NCI-H748 (cell line): ENCODE measurements around the gene NDST1.
A peak's percentile ranks its signal among the peaks of the same experiment; 100 is the strongest.
"Not testable (repeated sequence)": the region's sequence is repeated elsewhere in the genome, so short reads cannot be mapped to it uniquely, and the experiment has no call there.

Experiments used
- DNase-seq: peaks from one replicate; lab custom pipeline; 2025; ENCODE audit not compliant: unreplicated experiment; lab: John Stamatoyannopoulos, UW

The NDST1 gene

GRCh38 chr5:150505816-150506215 is 2.1 kb upstream of the NDST1 start:
- DNase-seq: no peak

DNA sequence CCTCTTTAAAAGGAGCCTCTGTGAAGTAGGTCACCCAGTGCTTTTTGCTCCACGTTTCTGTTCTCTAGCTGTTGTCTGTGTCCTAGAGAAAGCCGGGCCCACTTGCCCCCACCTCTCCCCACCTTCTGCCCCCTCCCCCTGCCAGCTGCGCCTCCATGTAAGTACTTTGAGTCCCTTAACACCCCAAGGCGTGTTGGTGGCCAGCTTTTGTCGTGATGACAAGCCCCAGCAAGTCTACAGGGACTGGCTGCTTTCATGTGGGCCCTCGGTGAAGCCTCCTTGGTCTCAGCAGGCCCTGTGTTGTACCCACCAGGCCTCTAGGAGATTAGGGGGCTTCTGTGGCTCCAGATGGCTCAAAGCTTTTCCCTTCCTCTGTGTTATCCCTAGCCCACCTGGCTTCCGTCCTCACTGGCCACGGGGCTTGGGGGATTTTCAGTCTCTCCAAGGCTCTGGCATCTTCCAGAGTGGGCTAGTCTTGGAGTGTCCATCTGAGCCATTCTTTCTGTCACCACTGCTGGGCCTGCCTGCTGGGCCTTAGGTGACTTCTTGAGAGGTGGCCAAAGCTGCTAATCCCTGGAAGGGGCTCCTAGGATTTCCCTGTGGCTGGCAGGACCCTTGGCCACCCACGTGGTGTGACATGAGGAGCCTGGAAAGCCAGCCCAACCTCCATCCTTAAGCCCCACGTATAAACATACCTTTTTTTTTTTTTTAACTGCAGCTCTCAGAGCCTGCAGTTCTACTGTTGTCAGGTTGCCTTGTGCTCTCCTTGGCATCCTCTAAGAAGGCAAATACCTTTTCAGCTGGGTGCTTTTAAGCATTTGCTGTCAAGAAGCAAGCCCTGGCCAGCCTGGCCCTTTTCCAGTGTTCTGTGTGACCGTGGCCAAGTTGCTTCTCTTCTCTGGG is 1.1 kb upstream of the NDST1 start:
- DNase-seq: no peak

DNA sequence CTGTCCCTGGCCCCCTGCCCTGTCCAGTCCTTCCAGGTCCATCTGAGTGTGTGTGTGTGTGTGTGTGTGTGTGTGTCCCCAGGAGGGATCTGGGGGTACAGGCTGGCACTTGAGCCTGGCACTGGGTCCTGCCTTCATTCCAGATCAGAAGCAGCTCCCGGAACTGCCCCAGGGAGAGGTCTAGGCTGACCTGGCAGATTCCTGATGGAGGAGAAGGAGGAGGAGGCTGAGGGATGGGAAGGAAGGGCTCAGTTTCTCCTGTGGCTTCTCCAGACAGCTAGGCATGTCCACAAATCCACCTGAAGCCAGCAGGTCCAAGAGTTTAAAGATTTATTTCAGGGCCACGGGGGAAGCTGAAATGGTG is 328 bp downstream of the NDST1 start:
- DNase-seq: no peak

DNA sequence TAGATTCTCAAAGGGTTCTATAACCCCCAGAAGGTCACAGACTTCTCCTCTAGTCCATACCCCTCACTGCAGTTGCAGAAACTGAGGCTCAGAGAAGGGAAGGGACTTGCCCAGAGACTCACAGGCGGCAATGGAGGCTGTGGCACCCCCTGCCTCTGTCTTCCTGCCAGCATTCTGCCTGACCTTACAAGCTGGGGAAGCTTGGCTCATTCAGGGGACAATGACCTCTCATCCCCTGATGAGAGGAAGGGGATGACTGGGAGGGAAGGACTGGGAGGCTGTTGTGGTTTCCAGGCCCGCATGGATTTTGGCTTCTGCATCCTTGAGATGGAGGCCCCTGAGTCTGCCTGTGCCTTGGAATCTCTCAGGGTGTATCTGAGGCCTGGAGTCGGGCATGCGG is 897 bp downstream of the NDST1 start:
- DNase-seq: no peak

DNA sequence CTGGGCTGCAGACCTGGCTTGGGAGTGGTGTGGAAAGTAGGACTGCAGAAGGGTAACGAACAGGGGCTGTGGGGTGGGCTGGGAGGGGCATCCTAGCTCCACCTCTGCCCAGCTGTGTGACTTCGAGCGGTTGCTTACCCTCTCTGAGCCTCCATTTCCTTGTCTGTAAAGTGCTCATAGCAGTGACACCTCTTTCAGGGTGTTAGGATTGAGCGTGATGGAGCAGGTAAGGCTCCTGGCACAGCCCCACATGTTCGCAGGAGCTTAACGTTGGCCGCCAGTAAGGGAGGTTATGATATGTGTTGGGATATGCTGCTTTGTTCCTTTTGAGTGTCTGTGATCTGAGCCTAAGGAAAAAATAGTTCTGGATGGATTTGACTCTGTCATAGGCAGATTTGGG is 2.1 kb downstream of the NDST1 start:
- no peak for DNase-seq

- no peak for DNase-seq
Measured at GRCh38 chr5:150510460-150511263, 2.7 kb downstream of the NDST1 start.

DNA sequence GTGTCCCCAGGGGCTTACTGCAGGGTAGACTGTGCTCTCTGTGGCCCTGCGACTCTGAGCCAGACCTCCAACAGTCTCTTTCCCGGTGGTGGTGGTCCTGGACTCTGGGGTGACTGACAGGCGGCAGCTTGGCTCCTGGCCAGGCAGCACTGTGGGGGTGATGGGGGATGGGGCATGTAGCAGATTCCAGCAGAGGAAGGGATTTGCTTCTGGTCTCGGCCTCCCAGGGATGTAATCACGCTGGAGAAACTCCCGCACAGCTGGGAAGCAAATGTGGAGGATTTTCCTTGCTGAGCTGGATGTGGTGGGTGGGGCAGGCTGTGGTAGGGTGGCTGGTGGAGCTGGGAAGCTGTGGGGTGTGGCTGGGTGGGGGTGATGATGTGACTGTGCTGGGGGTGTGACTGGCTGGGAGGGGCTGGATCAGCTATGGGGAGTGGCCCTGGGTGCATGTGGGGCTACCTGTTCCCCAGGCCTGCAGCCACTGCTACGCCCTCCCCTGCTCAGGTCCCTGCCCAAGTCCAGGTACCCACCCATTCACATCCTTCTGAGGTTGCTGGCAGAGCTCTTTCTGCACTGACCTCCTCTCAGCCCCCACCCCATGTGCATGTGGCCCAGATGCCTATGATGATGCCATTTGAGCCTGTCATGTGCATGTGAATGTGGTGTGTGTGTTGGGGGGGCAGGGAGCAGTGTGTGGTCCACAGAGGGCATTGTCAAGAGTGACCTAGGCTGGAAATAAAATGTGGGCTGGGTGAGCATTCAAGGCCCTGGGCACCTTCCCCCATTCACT is 3.8 kb downstream of the NDST1 start:
- DNase-seq: no peak

- DNase-seq: no peak
Measured at GRCh38 chr5:150512368-150512747, 4.4 kb downstream of the NDST1 start.

GRCh38 chr5:150513375-150514309 is 5.7 kb downstream of the NDST1 start:
- DNase-seq: peak; percentile 89

DNA sequence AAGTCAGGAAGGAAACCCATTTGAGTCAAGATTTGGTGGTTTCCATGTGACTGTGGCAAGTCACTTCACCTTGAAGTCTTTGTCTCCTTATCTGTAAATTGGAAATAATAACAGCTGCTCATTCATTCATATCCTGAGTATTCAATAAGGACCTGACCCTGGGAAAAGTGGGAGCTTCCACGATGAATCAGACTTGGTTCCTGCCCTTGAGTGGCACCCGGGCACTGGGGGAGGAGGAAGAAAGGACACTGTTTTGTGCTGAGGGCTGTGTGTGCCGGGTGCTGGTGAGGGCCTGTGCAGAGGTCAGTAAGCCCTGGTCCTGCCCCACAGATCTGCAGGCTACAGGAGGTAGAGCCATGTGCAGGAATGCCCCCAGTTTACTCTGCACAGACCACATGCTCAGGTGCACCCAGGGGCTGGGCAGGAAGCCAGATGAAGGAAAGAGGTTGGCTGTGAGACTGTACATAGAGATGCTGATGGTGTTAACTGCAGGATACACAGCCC is 6.8 kb downstream of the NDST1 start:
- no peak for DNase-seq

GRCh38 chr5:150515446-150515845 is 7.5 kb downstream of the NDST1 start:
- DNase-seq: no peak

- DNase-seq: no peak
Measured at GRCh38 chr5:150516011-150516410, 8.1 kb downstream of the NDST1 start.

DNA sequence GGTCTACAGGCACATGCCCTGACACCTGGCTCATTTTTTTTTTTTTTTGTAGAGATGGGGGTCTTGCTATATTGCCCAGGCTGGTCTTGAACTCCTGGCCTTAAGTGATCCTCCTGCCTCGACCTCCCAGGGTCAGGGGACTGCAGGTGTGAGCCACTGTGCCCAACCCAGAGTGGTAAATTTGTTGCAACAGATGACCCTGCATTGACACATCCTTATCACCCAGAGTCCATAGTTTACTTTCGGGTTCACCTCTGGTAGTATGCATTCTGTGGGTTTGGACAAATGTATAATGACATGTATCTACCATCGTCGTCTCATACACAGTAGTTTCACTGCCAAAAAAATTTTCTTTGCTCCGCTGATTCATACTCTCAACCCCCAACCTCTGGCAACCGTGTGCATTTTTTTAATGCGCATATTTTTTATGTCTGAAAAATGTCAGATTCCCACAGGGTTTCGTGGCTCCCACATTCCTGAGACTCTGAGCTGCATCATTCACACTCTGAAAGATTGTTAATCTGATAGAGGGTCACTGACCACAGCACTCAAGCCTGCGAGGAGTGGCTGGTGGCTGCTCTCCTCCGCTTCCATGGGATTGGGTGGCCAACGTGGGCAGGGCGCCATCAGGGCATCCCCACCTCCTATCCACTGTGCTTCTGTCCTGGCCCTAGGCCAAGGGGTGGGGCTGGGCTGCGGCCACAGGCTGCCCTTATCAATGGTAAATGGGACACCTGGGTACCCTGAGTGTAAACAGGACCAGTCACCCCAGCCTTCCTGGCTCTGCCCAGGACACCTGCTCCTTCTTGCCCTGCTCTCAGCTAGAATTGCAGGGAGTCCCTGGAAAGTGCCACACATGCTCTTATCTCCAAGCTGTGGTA is 9.6 kb downstream of the NDST1 start:
- peak; percentile 92 for DNase-seq

- DNase-seq: not testable (repeated sequence)
Measured at GRCh38 chr5:150518712-150519559, 11.0 kb downstream of the NDST1 start.

DNA sequence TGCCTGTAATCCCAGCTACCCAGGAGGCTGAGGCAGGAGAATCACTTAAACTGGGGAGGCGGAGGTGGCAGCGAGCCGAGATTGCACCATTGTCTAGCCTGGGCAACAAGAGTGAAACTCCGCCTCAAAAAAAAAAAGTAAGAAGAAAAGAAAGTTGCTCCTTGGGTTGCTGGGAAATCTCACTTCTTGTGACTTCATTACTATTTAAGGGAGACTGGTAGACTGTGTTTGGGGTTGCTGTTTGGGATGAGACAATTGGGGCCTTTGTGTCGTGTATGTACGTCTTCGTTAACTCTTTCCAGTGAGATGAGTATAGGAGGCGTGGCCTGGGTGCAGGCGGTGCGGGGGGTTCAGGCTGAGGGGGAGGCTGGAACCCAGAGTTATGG is 11.6 kb downstream of the NDST1 start:
- DNase-seq: no peak

GRCh38 chr5:150519978-150520377 is 12.0 kb downstream of the NDST1 start:
- peak; percentile 13 for DNase-seq

DNA sequence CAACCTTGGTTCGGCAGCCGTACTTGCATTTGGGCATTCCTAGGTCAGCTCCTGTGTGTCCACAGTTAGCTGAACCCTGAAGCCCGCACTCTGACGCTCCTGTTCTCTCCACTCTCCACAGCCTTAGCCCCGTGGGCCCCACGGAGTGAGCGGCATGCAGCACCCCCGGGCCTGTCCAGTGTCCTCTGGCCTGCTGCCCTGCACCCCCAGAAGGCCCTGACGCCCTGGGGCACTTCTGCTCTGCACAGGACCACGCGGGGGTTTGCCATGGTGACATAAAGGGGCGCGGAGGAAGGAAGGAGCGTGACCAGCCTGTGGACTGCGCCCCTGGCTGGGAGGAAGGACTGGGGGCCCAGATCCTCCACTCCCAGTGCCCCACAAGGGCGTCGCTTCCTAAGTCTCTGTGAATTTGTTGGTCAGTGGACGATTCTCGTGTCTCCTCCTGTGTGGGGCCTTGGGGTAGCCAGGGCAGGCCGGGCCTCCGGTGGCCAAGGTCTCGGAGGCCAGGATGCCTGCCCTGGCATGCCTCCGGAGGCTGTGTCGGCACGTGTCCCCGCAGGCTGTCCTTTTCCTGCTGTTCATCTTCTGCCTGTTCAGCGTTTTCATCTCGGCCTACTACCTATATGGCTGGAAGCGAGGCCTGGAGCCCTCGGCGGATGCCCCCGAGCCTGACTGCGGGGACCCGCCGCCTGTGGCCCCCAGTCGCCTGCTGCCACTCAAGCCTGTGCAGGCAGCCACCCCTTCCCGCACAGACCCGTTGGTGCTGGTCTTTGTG is 13.0 kb downstream of the NDST1 start:
- DNase-seq: no peak

GRCh38 chr5:150521522-150521817 is 13.5 kb downstream of the NDST1 start:
- DNase-seq: no peak
